Colonic mucosa (tissue), 4 donors: ENCODE data around the gene ADAMTSL1. TPM values are rescaled to one million over a fixed set of nuclear protein-coding genes. Genes with fewer than 3 reads are reported as not detected.

Experiments
- DNase-seq: peaks from one replicate; pipeline ENCODE4 v3.0.0-alpha.2; 2020
- H3K27ac ChIP-seq: fragments of 200-600 bp; one replicate; pipeline ENCODE4 v1.8.0; 2021
- H3K27me3 ChIP-seq: fragments of 200-600 bp; one replicate; pipeline ENCODE4 v1.8.0; 2021
- H3K36me3 ChIP-seq: fragments of 200-600 bp; one replicate; pipeline ENCODE4 v1.8.0; 2021
- H3K4me1 ChIP-seq: fragments of 200-600 bp; one replicate; pipeline ENCODE4 v1.8.0; 2021; ENCODE audit warnings: mild to moderate bottlenecking
- H3K4me3 ChIP-seq: fragments of 200-600 bp; one replicate; pipeline ENCODE4 v1.8.0; 2021
- H3K9ac ChIP-seq, 2 donors: one replicate each; pipeline ENCODE4 v1.7.0; 2013; ENCODE audit warnings: control low read depth in 2 of 2, low read depth in 2 of 2, low read length in 2 of 2
- H3K9me3 ChIP-seq: fragments of 200-600 bp; one replicate; pipeline ENCODE4 v1.8.0; 2021
- CTCF ChIP-seq: fragments of 200-600 bp; IDR thresholded peaks from one replicate; pipeline ENCODE4 v1.8.0; 2022; ENCODE audit warnings: antibody characterized with exemption, mild to moderate bottlenecking
- intact Hi-C: fragments of 100-400 bp; cut with DNase I; formaldehyde crosslinking; loops from one replicate; pipeline ENCODE4 v1.14.1; 2022
- total RNA-seq, 2 donors: library from RNA; stranded (reverse); fragmentation: NEBNext Ultra II Directional in 1 of 2; extraction: Animal tissue kit (Norgen Biotek cat#: 25700) in 1 of 2; gene quantifications; one replicate each; pipeline ENCODE4 v1.2.1, GENCODE V29; 2021
- donor health status: healthy.
- donor health status: DM: no; HTN: no; CAD: no.
- donor health status: DM: no; HTN: no; CAD: no.

Gene ADAMTSL1
- total RNA-seq, result 10 to 100 TPM; 10.2 to 14.7 TPM

- H3K4me3 ChIP-seq, result peak within 1 kb of the TSS; percentile 11
- peak; percentile 36 for DNase-seq
- H3K9me3 ChIP-seq, result no peaks in the 10 kb centered on the region
- H3K27ac ChIP-seq, result no peak within 1 kb of the TSS
- intact Hi-C loops, result no loop called here
- H3K36me3 ChIP-seq, result no peaks in the 10 kb centered on the region
- no peak for TF ChIP-seq CTCF
- H3K27me3 ChIP-seq, result no peaks in the 10 kb centered on the region
- H3K9ac ChIP-seq, result peak within 1 kb of the TSS in 1 of 2 donors; percentile 27
- H3K4me1 ChIP-seq, result no peaks in the 10 kb centered on the region
Observed at GRCh38 chr9:18473652-18474279, at the start of gene ADAMTSL1. Gene ADAMTSL1 (plus strand): TSS chr9:18474153. CDS start chr9:18474233, 80 bp downstream.

- H3K9me3 ChIP-seq, result no peaks in the 10 kb centered on the region
- no peaks in the 10 kb centered on the region for H3K36me3 ChIP-seq
- no peak overlapping the region for H3K27ac ChIP-seq
- TF ChIP-seq CTCF, result no peak
- intact Hi-C loops, result no loop called here
- no peaks in the 10 kb centered on the region for H3K27me3 ChIP-seq
- H3K4me3 ChIP-seq, result no peak overlapping the region
- H3K4me1 ChIP-seq, result no peaks in the 10 kb centered on the region
- no peak for DNase-seq
- H3K9ac ChIP-seq, result no peak overlapping the region
Observed at GRCh38 chr9:18427691-18428090, 46.3 kb upstream of the ADAMTSL1 start.

- no peaks in the 10 kb centered on the region for H3K4me1 ChIP-seq
- H3K27me3 ChIP-seq, result no peaks in the 10 kb centered on the region
- TF ChIP-seq CTCF, result no peak
- H3K36me3 ChIP-seq, result no peaks in the 10 kb centered on the region
- H3K4me3 ChIP-seq, result no peak overlapping the region
- no peak overlapping the region for H3K9ac ChIP-seq
- intact Hi-C loops, result no loop called here
- DNase-seq, result no peak
- no peak overlapping the region for H3K27ac ChIP-seq
- H3K9me3 ChIP-seq, result no peaks in the 10 kb centered on the region
Observed at GRCh38 chr9:18428661-18429060, 45.3 kb upstream of the ADAMTSL1 start.

- no peaks in the 10 kb centered on the region for H3K36me3 ChIP-seq
- intact Hi-C loops, result no loop called here
- no peak overlapping the region for H3K27ac ChIP-seq
- TF ChIP-seq CTCF, result no peak
- no peak overlapping the region for H3K4me3 ChIP-seq
- H3K4me1 ChIP-seq, result no peaks in the 10 kb centered on the region
- H3K9ac ChIP-seq, result no peak overlapping the region
- H3K27me3 ChIP-seq, result no peaks in the 10 kb centered on the region
- no peaks in the 10 kb centered on the region for H3K9me3 ChIP-seq
- no peak for DNase-seq
Observed at GRCh38 chr9:18429070-18429469, 44.9 kb upstream of the ADAMTSL1 start.

- no peaks in the 10 kb centered on the region for H3K4me1 ChIP-seq
- no peak for TF ChIP-seq CTCF
- H3K4me3 ChIP-seq, result no peak overlapping the region
- H3K9ac ChIP-seq, result no peak overlapping the region
- H3K27ac ChIP-seq, result no peak overlapping the region
- intact Hi-C loops, result no loop called here
- no peaks in the 10 kb centered on the region for H3K9me3 ChIP-seq
- H3K27me3 ChIP-seq, result no peaks in the 10 kb centered on the region
- DNase-seq, result no peak
- H3K36me3 ChIP-seq, result no peaks in the 10 kb centered on the region
Observed at GRCh38 chr9:18433620-18434019, 40.3 kb upstream of the ADAMTSL1 start.
